K562 (cell line): ENCODE measurements around the gene PRCC. TPM values are rescaled to one million over a fixed set of nuclear protein-coding genes. Genes with fewer than 3 reads are reported as not detected.
A peak's percentile ranks its signal among the peaks of the same experiment; 100 is the strongest.

Source experiments
- ATAC-seq: fragments of 200-7000 bp; cut with Tn5 transposase; 3 replicates; pipeline ENCODE4 v1.9.1; 2020; ENCODE audit warnings: moderate library complexity
- BruUV-seq: library from RNA; stranded (reverse); fragments of 400-500 nt; replicated peaks from 2 replicates; lab custom pipeline; 2021; lab: Mats Ljungman, UMichigan
- CTCF ChIA-PET: fragments of 300-600 bp; formaldehyde crosslinking; extraction: SDS; loops from one replicate; lab custom pipeline; 2021; ENCODE audit warnings: low intra/inter-chr PET ratio; lab: Yijun Ruan, JAX
- POLR2A ChIA-PET: fragments of 300-600, 350-650 bp; sonication (Branson Sonifier 250); formaldehyde crosslinking; extraction: SDS; loops from one replicate; lab custom pipeline; 2021; ENCODE audit warnings: antibody characterized with exemption, inconsistent platforms; lab: Yijun Ruan, JAX
- DNase-seq, 4 experiments: peaks; one replicate each; pipeline versions ENCODE4 v3.0.0 to v3.0.0-alpha.2; 2011 to 2018; ENCODE audit warnings: low spot score in 3 of 4, mixed read lengths in 3 of 4; ENCODE audit errors: extremely low read depth in 1 of 4
- FAIRE-seq: peaks from 2 replicates; lab custom pipeline; 2011; peaks lifted over from hg19 to GRCh38; lab: Jason Lieb, UNC
- H2AFZ ChIP-seq: 2 replicates; pipeline ENCODE4 v1.6.0; 2011; ENCODE audit warnings: low read depth, low read length, control low read depth, inconsistent platforms
- H3K27ac ChIP-seq: fragments of 200-600 bp; 3 replicates; pipeline ENCODE4 v1.8.0; 2011; ENCODE audit warnings: low read depth, mild to moderate bottlenecking, control low read depth, inconsistent platforms, low read length, moderate library complexity, mixed read lengths; ENCODE audit errors: extremely low read depth
- H3K27me3 ChIP-seq, 2 experiments: fragments of 300-600 bp in 1 of 2; 2 replicates in 1 of 2; 3 replicates in 1 of 2; pipeline versions ENCODE4 v1.6.0 to v1.8.0; 2011; ENCODE audit warnings: inconsistent platforms in 2 of 2, low read length in 2 of 2, mild to moderate bottlenecking in 1 of 2, mixed read lengths in 1 of 2, moderate library complexity in 1 of 2; ENCODE audit not compliant: control insufficient read depth in 2 of 2, insufficient read depth in 2 of 2
- H3K36me3 ChIP-seq: fragments of 300-600 bp; 3 replicates; pipeline ENCODE4 v1.8.0; 2011; ENCODE audit warnings: mild to moderate bottlenecking, low read length, inconsistent platforms; ENCODE audit not compliant: control insufficient read depth, insufficient read depth
- H3K4me1 ChIP-seq, 2 experiments: fragments of 200-600 bp in 1 of 2; replicated peaks in 1 of 2; 2 replicates in 1 of 2; 3 replicates in 1 of 2; pipeline versions ENCODE4 v1.5.1 to v1.8.0; 2011; ENCODE audit warnings: inconsistent platforms in 2 of 2, low read length in 2 of 2, mild to moderate bottlenecking in 1 of 2, mixed read lengths in 1 of 2, moderate library complexity in 1 of 2; ENCODE audit not compliant: control insufficient read depth in 2 of 2, insufficient read depth in 2 of 2
- H3K4me2 ChIP-seq: 2 replicates; pipeline ENCODE4 v1.6.1; 2011; ENCODE audit warnings: low read length, control low read depth, inconsistent platforms, mixed read lengths; ENCODE audit not compliant: insufficient read depth
- H3K4me3 ChIP-seq: fragments of 200-600 bp; sonication (generic), shearing (Covaris generic); 2 replicates; pipeline ENCODE4 v1.5.1; 2016; ENCODE audit warnings: control low read depth, inconsistent platforms
- H3K79me2 ChIP-seq: fragments of 200-600 bp; 3 replicates; pipeline ENCODE4 v1.8.0; 2011; ENCODE audit warnings: low read length, inconsistent platforms; ENCODE audit not compliant: control insufficient read depth, insufficient read depth
- H3K9ac ChIP-seq, 2 experiments: 2 replicates each; pipeline versions ENCODE4 v1.6.0 to v1.6.1; 2011; ENCODE audit warnings: low read depth in 2 of 2, low read length in 2 of 2, control low read depth in 1 of 2, inconsistent platforms in 1 of 2, mild to moderate bottlenecking in 1 of 2, mixed read lengths in 1 of 2; ENCODE audit not compliant: insufficient read depth in 1 of 2
- H3K9me1 ChIP-seq: one replicate; pipeline ENCODE4 v1.6.0; 2011; ENCODE audit warnings: inconsistent platforms, mild to moderate bottlenecking, low read length, moderate library complexity; ENCODE audit not compliant: control insufficient read depth, insufficient read depth
- H3K9me3 ChIP-seq: replicated peaks from 2 replicates; pipeline ENCODE4 v1.5.1; 2011; ENCODE audit warnings: low read depth, low read length, inconsistent platforms; ENCODE audit not compliant: control insufficient read depth, insufficient read depth
- H4K20me1 ChIP-seq: replicated peaks from 2 replicates; pipeline ENCODE4 v1.6.1; 2011; ENCODE audit warnings: low read length, inconsistent platforms, mixed read lengths; ENCODE audit not compliant: control insufficient read depth, insufficient read depth
- ZBTB43 ChIP-seq: sonication (generic); formaldehyde crosslinking; IDR thresholded peaks from 2 replicates; pipeline ENCODE4 v1.8.0; 2023; ENCODE audit warnings: mild to moderate bottlenecking, missing genetic modification reagents
- ZNF512 ChIP-seq: IDR thresholded peaks from 2 replicates; pipeline ENCODE4 v1.6.1; 2016; ENCODE audit warnings: missing genetic modification characterization, missing compliant biosample characterization
- WGBS: fragments of 100-300 bp; shearing (Covaris generic); methylation state at CpG from one replicate; pipeline ENCODE4 v1.1.6; 2016; ENCODE audit warnings: low coverage, mixed read lengths; ENCODE audit not compliant: insufficient coverage; ENCODE audit errors: missing lambda C conversion rate; 5-methylcytosine and 5-hydroxymethylcytosine counted together
- in situ Hi-C: fragments of 300-500 bp; cut with MboI; formaldehyde crosslinking; loops from 4 replicates; pipeline ENCODE4 v1.15.0; 2018; ENCODE audit warnings: inconsistent platforms, mixed read lengths
- intact Hi-C: fragments of 100-400 bp; cut with micrococcal nuclease; formaldehyde crosslinking; loops from 2 replicates; pipeline ENCODE4 v1.14.2; 2022
- polyA plus RNA-seq, 8 experiments: library from polyadenylated mRNA; depleted of rRNA in 4 of 8; stranded (reverse) in 5 of 8; unstranded in 3 of 8; fragments of >200 nt; fragmentation: Nextera tagmentation in 2 of 8; fragmentation: Illumina TruSeq in 1 of 8; extraction: Ambion mirVana in 2 of 8; extraction: Trizol in 1 of 8; gene quantifications; 2 replicates each; pipeline versions ENCODE4 v1.2.1 to v1.2.3, GENCODE V29; 2011 to 2014; ENCODE audit warnings: inconsistent platforms in 1 of 8, missing spikeins in 1 of 8
- total RNA-seq, 7 experiments: library from RNA; depleted of rRNA in 6 of 7; stranded (reverse); fragments of >200 nt in 6 of 7; fragmentation: Illumina TruSeq in 2 of 7; extraction: Trizol in 2 of 7; gene quantifications; 2 replicates each; pipeline versions ENCODE4 v1.2.1 to v1.2.3, GENCODE V29; 2011 to 2021; ENCODE audit warnings: low replicate concordance in 1 of 7

Gene PRCC
- total and polyA plus RNA-seq, 9 of the 15 experiments (the other 6 are each of a cell fraction or from before 2014, with no cell fraction given): 23.9 to 201 (median 41.1) TPM

GRCh38 chr1:156794506-156795373 is 27.4 kb downstream of the PRCC start:
- Histone ChIP-seq H3K27ac (no peak overlapping the region), H3K4me2 (no peak overlapping the region), H3K9me3 (no peaks in the 10 kb centered on the region), H3K4me1 (no peaks in the 10 kb centered on the region), H3K79me2 (0 out of 3 replicates have a peak, but pooled peaks cover 5% of the 10 kb centered on the region), H2AFZ (no peak overlapping the region), H3K9ac (no peak overlapping the region), H3K36me3 (peaks cover 98% of the 10 kb centered on the region), H3K9me1 (no peaks in the 10 kb centered on the region), H3K4me3 (no peak overlapping the region), H4K20me1 (peaks cover 17% of the 10 kb centered on the region; the same call in 1 of the 2 replicates), H3K27me3 (no peaks in the 10 kb centered on the region)
- intact Hi-C loops: loop anchor here (5.0 kb wide), 1 partner anchor 38 kb away; no protein-coding TSS in a partner anchor
- no peak for ATAC-seq
- no peak for DNase-seq
- 75% methylated on average over 7 of the region's 7 CpGs for WGBS
- ChIA-PET POLR2A (interaction anchor here (0.6 to 2.7 kb wide), 5 partner anchors 9 to 22 kb away, joined by 3 to 8 read pairs (median 3); no protein-coding TSS in a partner anchor), CTCF (no interaction called here)
- TF ChIP-seq ZBTB43 (CRISPR knock-in tag): no peak
- TF ChIP-seq ZNF512 (tag): peak; percentile 76
- in situ Hi-C loops: no loop called here
- no TSS peak for BruUV-seq
- FAIRE-seq: no peak
